H1 (cell line): Measurements from ENCODE around the gene RSAD2. TPM values are rescaled to one million over a fixed set of nuclear protein-coding genes. Genes with fewer than 3 reads are reported as not detected.

Experiments used
- CTCF ChIA-PET: fragments of 300-600 bp; sonication (Branson Sonifier 250); formaldehyde crosslinking; loops from one replicate; lab custom pipeline; 2021; ENCODE audit not compliant: partially characterized antibody; lab: Charles Lee
- POLR2A ChIA-PET: fragments of 300-600 bp; sonication (Branson Sonifier 250); formaldehyde crosslinking; loops from one replicate; lab custom pipeline; 2021; ENCODE audit warnings: inconsistent platforms; ENCODE audit not compliant: partially characterized antibody; lab: Charles Lee
- DNase-seq, 2 experiments: peaks; one replicate each; pipeline versions ENCODE4 v3.0.0 to v3.0.0-alpha.2; 2010 to 2022; ENCODE audit warnings: low spot score in 2 of 2, low read depth in 1 of 2, mixed read lengths in 1 of 2
- FAIRE-seq: peaks from 2 replicates; lab custom pipeline; 2011; peaks lifted over from hg19 to GRCh38; lab: Jason Lieb, UNC
- H2AFZ ChIP-seq: 2 replicates; pipeline ENCODE4 v1.8.1; 2012; ENCODE audit warnings: low read length, inconsistent platforms
- H2AK5ac ChIP-seq: 2 replicates; pipeline ENCODE4 v1.6.1; 2013; ENCODE audit warnings: low read depth, low read length
- H2BK120ac ChIP-seq: replicated peaks from 2 replicates; pipeline ENCODE3; 2013; ENCODE audit warnings: low read depth, low read length, inconsistent platforms
- H2BK12ac ChIP-seq: 2 replicates; pipeline ENCODE4 v1.6.1; 2013; ENCODE audit warnings: low read depth, low read length
- H2BK15ac ChIP-seq: 2 replicates; pipeline ENCODE4 v1.6.1; 2013; ENCODE audit warnings: low read length
- H2BK20ac ChIP-seq: 2 replicates; pipeline ENCODE4 v1.6.1; 2013; ENCODE audit warnings: low read length
- H2BK5ac ChIP-seq: 2 replicates; pipeline ENCODE4 v1.6.1; 2013; ENCODE audit warnings: low read depth, low read length
- H3K14ac ChIP-seq: 2 replicates; pipeline ENCODE4 v1.6.1; 2013; ENCODE audit warnings: inconsistent platforms; ENCODE audit not compliant: insufficient read length
- H3K18ac ChIP-seq: 2 replicates; pipeline ENCODE4 v1.6.1; 2013; ENCODE audit warnings: low read length; ENCODE audit errors: extremely low read depth
- H3K23ac ChIP-seq: 2 replicates; pipeline ENCODE4 v1.6.1; 2013; ENCODE audit warnings: inconsistent platforms; ENCODE audit not compliant: insufficient read length
- H3K23me2 ChIP-seq: 2 replicates; pipeline ENCODE4 v1.6.1; 2013; ENCODE audit warnings: low read depth, low read length
- H3K27ac ChIP-seq: 2 replicates; pipeline ENCODE4 v1.6.1; 2011; ENCODE audit warnings: low read depth, low read length, inconsistent platforms
- H3K27me3 ChIP-seq, 4 experiments: replicated peaks in 1 of 4; 1 replicate in 1 of 4; 2 replicates in 3 of 4; pipeline versions ENCODE4 v1.6.1 to v1.8.1; 2011 to 2013; ENCODE audit warnings: low read length in 3 of 4, mild to moderate bottlenecking in 3 of 4, inconsistent platforms in 2 of 4, mixed read lengths in 2 of 4, moderate library complexity in 1 of 4; ENCODE audit not compliant: control insufficient read depth in 3 of 4, insufficient read depth in 3 of 4; ENCODE audit errors: extremely low read depth in 1 of 4
- H3K36me3 ChIP-seq, 4 experiments: 2 replicates each; pipeline versions ENCODE4 v1.6.1 to v1.8.1; 2011 to 2013; ENCODE audit warnings: mild to moderate bottlenecking in 4 of 4, low read length in 3 of 4, moderate library complexity in 2 of 4, control low read depth in 1 of 4, inconsistent platforms in 1 of 4; ENCODE audit not compliant: insufficient read depth in 4 of 4, control insufficient read depth in 2 of 4
- H3K4ac ChIP-seq: replicated peaks from 2 replicates; pipeline ENCODE3; 2013; ENCODE audit warnings: low read length, low read depth, mixed read lengths, inconsistent platforms; ENCODE audit not compliant: insufficient read length
- H3K4me1 ChIP-seq, 4 experiments: replicated peaks in 1 of 4; 1 replicate in 1 of 4; 2 replicates in 3 of 4; pipeline versions ENCODE4 v1.6.1 to v1.8.1; 2011 to 2013; ENCODE audit warnings: low read length in 3 of 4, inconsistent platforms in 2 of 4, mixed read lengths in 1 of 4; ENCODE audit not compliant: insufficient read depth in 4 of 4, control insufficient read depth in 3 of 4
- H3K4me2 ChIP-seq, 2 experiments: 2 replicates each; pipeline versions ENCODE4 v1.6.1 to v1.8.1; 2011 to 2013; ENCODE audit warnings: low read depth in 2 of 2, low read length in 2 of 2, control low read depth in 1 of 2, inconsistent platforms in 1 of 2, mild to moderate bottlenecking in 1 of 2; ENCODE audit not compliant: insufficient read depth in 1 of 2
- H3K4me3 ChIP-seq, 4 experiments: fragments of 200-600, 300-600 bp in 1 of 4; sonication (generic), shearing (Covaris generic), sonication (Bioruptor Twin) in 1 of 4; 2 replicates each; pipeline versions ENCODE4 v1.5.1 to v1.8.1; 2011 to 2016; ENCODE audit warnings: low read length in 4 of 4, low read depth in 3 of 4, control low read depth in 2 of 4, inconsistent platforms in 2 of 4, mild to moderate bottlenecking in 2 of 4, mixed read lengths in 1 of 4, moderate library complexity in 1 of 4; ENCODE audit not compliant: insufficient read depth in 2 of 4; ENCODE audit errors: extremely low read depth in 1 of 4
- H3K56ac ChIP-seq: replicated peaks from 2 replicates; pipeline ENCODE3; 2013; ENCODE audit warnings: low read depth, mild to moderate bottlenecking, mixed read lengths, low read length, inconsistent platforms; ENCODE audit not compliant: insufficient read length
- H3K79me1 ChIP-seq: 2 replicates; pipeline ENCODE4 v1.6.1; 2013; ENCODE audit warnings: low read depth, low read length, control low read depth
- H3K79me2 ChIP-seq, 2 experiments: 2 replicates each; pipeline versions ENCODE4 v1.6.1 to v1.8.1; 2012 to 2013; ENCODE audit warnings: low read length in 2 of 2, mild to moderate bottlenecking in 2 of 2, inconsistent platforms in 1 of 2; ENCODE audit not compliant: insufficient read depth in 2 of 2, control insufficient read depth in 1 of 2
- H3K9ac ChIP-seq, 4 experiments: replicated peaks in 1 of 4; 1 replicate in 1 of 4; 2 replicates in 3 of 4; pipeline versions ENCODE4 v1.6.1 to v1.8.1; 2011 to 2013; ENCODE audit warnings: low read depth in 3 of 4, low read length in 3 of 4, control low read depth in 2 of 4, mild to moderate bottlenecking in 2 of 4, moderate library complexity in 2 of 4, inconsistent platforms in 1 of 4; ENCODE audit errors: extremely low read depth in 1 of 4
- H3K9me3 ChIP-seq, 2 experiments: 2 replicates each; pipeline versions ENCODE4 v1.6.1 to v1.8.1; 2012 to 2013; ENCODE audit warnings: mild to moderate bottlenecking in 2 of 2, moderate library complexity in 2 of 2, control low read depth in 1 of 2, inconsistent platforms in 1 of 2, low read depth in 1 of 2, low read length in 1 of 2, mixed read lengths in 1 of 2; ENCODE audit not compliant: insufficient read depth in 2 of 2
- H4K20me1 ChIP-seq, 2 experiments: replicated peaks in 1 of 2; 2 replicates each; pipeline versions ENCODE3 to v1.8.1; 2011 to 2013; ENCODE audit warnings: inconsistent platforms in 2 of 2, low read length in 2 of 2, mild to moderate bottlenecking in 1 of 2; ENCODE audit not compliant: insufficient read depth in 2 of 2, control insufficient read depth in 1 of 2
- H4K5ac ChIP-seq: 2 replicates; pipeline ENCODE4 v1.6.1; 2013; ENCODE audit warnings: low read length, low read depth, mixed read lengths, inconsistent platforms; ENCODE audit not compliant: insufficient read length
- H4K8ac ChIP-seq: 2 replicates; pipeline ENCODE4 v1.8.0; 2013; ENCODE audit warnings: mild to moderate bottlenecking, moderate library complexity, low read length, inconsistent platforms; ENCODE audit not compliant: insufficient read depth; ENCODE audit errors: extremely low read depth
- H4K91ac ChIP-seq: replicated peaks from 2 replicates; pipeline ENCODE3; 2013; ENCODE audit warnings: low read length, mixed read lengths, inconsistent platforms; ENCODE audit not compliant: insufficient read length
- CHD1 ChIP-seq: IDR thresholded peaks from 2 replicates; pipeline ENCODE4 v1.6.1; 2012; ENCODE audit warnings: low read depth, low read length, improper control_type of control experiment
- JUN ChIP-seq: IDR thresholded peaks from 2 replicates; pipeline ENCODE4 v1.6.1; 2011; ENCODE audit warnings: low read depth, mild to moderate bottlenecking, improper control_type of control experiment, low read length
- POLR2A ChIP-seq, 2 experiments: IDR thresholded peaks; 1 replicate in 1 of 2; 2 replicates in 1 of 2; pipeline ENCODE4 v1.6.1; 2011; ENCODE audit warnings: low read depth in 2 of 2, low read length in 2 of 2, mild to moderate bottlenecking in 2 of 2; ENCODE audit errors: control extremely low read depth in 1 of 2
- RBBP5 ChIP-seq: IDR thresholded peaks from 2 replicates; pipeline ENCODE4 v1.7.1; 2012; ENCODE audit warnings: low read depth, mild to moderate bottlenecking, inconsistent platforms, low read length, moderate library complexity, borderline replicate concordance
- RXRA ChIP-seq: IDR thresholded peaks from 2 replicates; pipeline ENCODE4 v1.6.1; 2011; ENCODE audit warnings: low read depth, mild to moderate bottlenecking, low read length, moderate library complexity; ENCODE audit not compliant: insufficient read depth
- TAF1 ChIP-seq: IDR thresholded peaks from 2 replicates; pipeline ENCODE4 v1.6.1; 2011; ENCODE audit warnings: mild to moderate bottlenecking, low read depth, low read length
- ZNF274 ChIP-seq: IDR thresholded peaks from 2 replicates; pipeline ENCODE4 v1.7.0; 2012; ENCODE audit warnings: low read length, borderline replicate concordance; ENCODE audit errors: extremely low read depth
- WGBS, 2 experiments: shearing (Covaris generic) in 1 of 2; methylation state at CpG; one replicate each; pipeline versions ENCODE4 v1.1.6 to v1.1.7; 2013 to 2015; ENCODE audit warnings: low lambda C conversion rate in 2 of 2, mixed read lengths in 2 of 2, inconsistent platforms in 1 of 2, low coverage in 1 of 2, missing lambda C conversion rate in 1 of 2; ENCODE audit not compliant: insufficient replicate concordance in 2 of 2, insufficient coverage in 1 of 2, insufficient read length in 1 of 2; ENCODE audit errors: extremely low coverage in 1 of 2, missing lambda C conversion rate in 1 of 2; 5-methylcytosine and 5-hydroxymethylcytosine counted together
- polyA plus RNA-seq, 7 experiments: library from polyadenylated mRNA; depleted of rRNA in 3 of 7; stranded (reverse) in 5 of 7; unstranded in 2 of 7; fragments of >200 nt in 5 of 7; fragments of 200-250 nt in 2 of 7; gene quantifications; 1 replicate in 5 of 7; 2 replicates in 1 of 7; 4 replicates in 1 of 7; pipeline versions ENCODE4 v1.2.1 to v1.2.3, GENCODE V29; 2011 to 2013; ENCODE audit warnings: missing spikeins in 2 of 7, mixed read lengths in 2 of 7
- total RNA-seq: library from RNA; stranded (reverse); fragmentation: NEBNext Ultra II Directional; extraction: Animal tissue kit (Norgen Biotek cat#: 25700); gene quantifications from 2 replicates; pipeline ENCODE4 v1.2.1, GENCODE V29; 2021
- TF ChIP-seq, protein P1 (sequence below): IDR thresholded peaks from 2 replicates; pipeline ENCODE4 v1.6.1; 2011; ENCODE audit warnings: low read length, improper control_type of control experiment
- TF ChIP-seq, protein P2 (sequence below), 3 experiments: IDR thresholded peaks; 1 replicate in 2 of 3; 2 replicates in 1 of 3; pipeline versions ENCODE4 v1.5.1 to v1.6.1; 2011; ENCODE audit warnings: low read length in 3 of 3, mild to moderate bottlenecking in 3 of 3, inconsistent platforms in 2 of 3, low read depth in 1 of 3, moderate library complexity in 1 of 3; ENCODE audit not compliant: insufficient read depth in 1 of 3; ENCODE audit errors: control extremely low read depth in 1 of 3

RSAD2 gene
- total and polyA plus RNA-seq, 2 of the 8 experiments (the other 6 are each of a cell fraction or from before 2014, with no cell fraction given), result not detected

DNA sequence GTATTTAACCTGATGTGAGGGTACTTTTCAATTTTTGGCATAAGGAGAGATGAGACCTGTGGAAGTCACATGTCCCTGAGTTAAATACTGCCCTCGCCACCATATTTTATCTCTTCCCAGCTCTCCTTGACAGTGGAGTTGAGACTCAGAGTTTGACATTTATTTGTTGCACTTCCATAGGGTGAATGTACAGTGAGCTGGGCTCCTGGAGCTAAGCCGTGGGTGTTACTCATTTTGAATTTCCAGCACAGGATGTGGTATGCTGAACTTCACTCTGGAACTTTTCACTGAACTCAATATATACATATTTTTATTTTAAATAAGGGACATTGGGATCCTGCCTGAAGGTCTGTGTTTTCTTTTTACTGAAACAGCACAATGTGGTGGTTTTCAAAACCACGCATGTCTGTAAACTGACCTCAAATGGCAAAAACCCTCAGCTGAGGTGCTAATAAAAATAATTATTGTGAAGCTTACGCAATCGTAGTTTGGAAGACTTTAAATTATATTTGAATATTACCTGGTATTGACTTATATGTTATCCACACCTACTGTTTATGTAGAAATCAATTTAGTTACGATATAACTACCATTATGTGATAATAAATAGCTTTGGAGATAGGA, 51.7 kb downstream of the RSAD2 start:
- Histone ChIP-seq H3K9ac (no peak overlapping the region), H4K8ac (no peak overlapping the region), H2BK20ac (no peak overlapping the region), H3K23ac (no peak overlapping the region), H2BK5ac (no peak overlapping the region), H2AFZ (no peak overlapping the region), H3K4me3 (no peak overlapping the region), H2BK12ac (no peak overlapping the region), H3K4ac (no peak overlapping the region), H3K14ac (no peak overlapping the region), H3K79me1 (no peaks in the 10 kb centered on the region), H3K18ac (no peak overlapping the region), H3K27me3 (no peaks in the 10 kb centered on the region), H2BK120ac (no peak overlapping the region), H3K36me3 (no peaks in the 10 kb centered on the region; a peak in 1 of 8 replicates), H3K9me3 (no peaks in the 10 kb centered on the region), H3K56ac (no peak overlapping the region), H3K4me1 (peaks cover 0 to 5% (median 2%) of the 10 kb centered on the region in 4 experiments; a peak in 4 of 7 replicates), H3K79me2 (peaks cover 0 to 18% of the 10 kb centered on the region in 2 experiments; a peak in 2 of 4 replicates), H2BK15ac (no peak overlapping the region), H3K4me2 (no peak overlapping the region), H2AK5ac (no peak overlapping the region), H4K20me1 (peaks cover 3 to 6% of the 10 kb centered on the region in 2 experiments), H4K91ac (no peak overlapping the region), H3K27ac (no peak overlapping the region), H4K5ac (no peak overlapping the region), H3K23me2 (no peaks in the 10 kb centered on the region)
- ChIA-PET POLR2A (interaction anchor here (1.3 to 1.9 kb wide), 2 partner anchors 10 to 12 kb away, joined by 4 to 7 read pairs; no protein-coding TSS in a partner anchor), CTCF (interaction anchor here (0.6 to 1.9 kb wide), 7 partner anchors 9 to 318 kb away, joined by 3 to 9 read pairs (median 4); no protein-coding TSS in a partner anchor)
- DNase-seq (no peak), FAIRE-seq (no peak)
- WGBS, 2 experiments, result 93% methylated on average over 6 of the region's 6 CpGs; no CpG with 5 or more reads in 1 of the 2 experiments
- TF ChIP-seq CHD1 (no peak), JUN (no peak), RXRA (no peak), POLR2A (IDR thresholded peaks at IDR 0.05; ENCODE audit: control extremely low read depth in 1 of 2, low read depth in 2 of 2, low read length in 2 of 2) (no peak), RBBP5 (no peak), TAF1 (no peak), ZNF274 (no peak)
- TF ChIP-seq, protein P1, sequence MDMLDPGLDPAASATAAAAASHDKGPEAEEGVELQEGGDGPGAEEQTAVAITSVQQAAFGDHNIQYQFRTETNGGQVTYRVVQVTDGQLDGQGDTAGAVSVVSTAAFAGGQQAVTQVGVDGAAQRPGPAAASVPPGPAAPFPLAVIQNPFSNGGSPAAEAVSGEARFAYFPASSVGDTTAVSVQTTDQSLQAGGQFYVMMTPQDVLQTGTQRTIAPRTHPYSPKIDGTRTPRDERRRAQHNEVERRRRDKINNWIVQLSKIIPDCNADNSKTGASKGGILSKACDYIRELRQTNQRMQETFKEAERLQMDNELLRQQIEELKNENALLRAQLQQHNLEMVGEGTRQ, result no peak
- TF ChIP-seq, protein P2, sequence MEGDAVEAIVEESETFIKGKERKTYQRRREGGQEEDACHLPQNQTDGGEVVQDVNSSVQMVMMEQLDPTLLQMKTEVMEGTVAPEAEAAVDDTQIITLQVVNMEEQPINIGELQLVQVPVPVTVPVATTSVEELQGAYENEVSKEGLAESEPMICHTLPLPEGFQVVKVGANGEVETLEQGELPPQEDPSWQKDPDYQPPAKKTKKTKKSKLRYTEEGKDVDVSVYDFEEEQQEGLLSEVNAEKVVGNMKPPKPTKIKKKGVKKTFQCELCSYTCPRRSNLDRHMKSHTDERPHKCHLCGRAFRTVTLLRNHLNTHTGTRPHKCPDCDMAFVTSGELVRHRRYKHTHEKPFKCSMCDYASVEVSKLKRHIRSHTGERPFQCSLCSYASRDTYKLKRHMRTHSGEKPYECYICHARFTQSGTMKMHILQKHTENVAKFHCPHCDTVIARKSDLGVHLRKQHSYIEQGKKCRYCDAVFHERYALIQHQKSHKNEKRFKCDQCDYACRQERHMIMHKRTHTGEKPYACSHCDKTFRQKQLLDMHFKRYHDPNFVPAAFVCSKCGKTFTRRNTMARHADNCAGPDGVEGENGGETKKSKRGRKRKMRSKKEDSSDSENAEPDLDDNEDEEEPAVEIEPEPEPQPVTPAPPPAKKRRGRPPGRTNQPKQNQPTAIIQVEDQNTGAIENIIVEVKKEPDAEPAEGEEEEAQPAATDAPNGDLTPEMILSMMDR (IDR thresholded peaks at IDR 0.05; ENCODE audit: control extremely low read depth in 1 of 3, insufficient read depth in 1 of 3, low read depth in 1 of 3, low read length in 3 of 3), result no peak
